Kasumi-1 (cell line): ENCODE measurements around the gene PCED1B.
A peak's percentile ranks its signal among the peaks of the same experiment; 100 is the strongest.
"Not testable (repeated sequence)": the region's sequence is repeated elsewhere in the genome, so short reads cannot be mapped to it uniquely, and the experiment has no call there.

ENCODE experiments used
- DNase-seq, 2 experiments: peaks; one replicate each; lab custom pipeline; 2025; lab: John Stamatoyannopoulos, UW

The PCED1B gene

DNA sequence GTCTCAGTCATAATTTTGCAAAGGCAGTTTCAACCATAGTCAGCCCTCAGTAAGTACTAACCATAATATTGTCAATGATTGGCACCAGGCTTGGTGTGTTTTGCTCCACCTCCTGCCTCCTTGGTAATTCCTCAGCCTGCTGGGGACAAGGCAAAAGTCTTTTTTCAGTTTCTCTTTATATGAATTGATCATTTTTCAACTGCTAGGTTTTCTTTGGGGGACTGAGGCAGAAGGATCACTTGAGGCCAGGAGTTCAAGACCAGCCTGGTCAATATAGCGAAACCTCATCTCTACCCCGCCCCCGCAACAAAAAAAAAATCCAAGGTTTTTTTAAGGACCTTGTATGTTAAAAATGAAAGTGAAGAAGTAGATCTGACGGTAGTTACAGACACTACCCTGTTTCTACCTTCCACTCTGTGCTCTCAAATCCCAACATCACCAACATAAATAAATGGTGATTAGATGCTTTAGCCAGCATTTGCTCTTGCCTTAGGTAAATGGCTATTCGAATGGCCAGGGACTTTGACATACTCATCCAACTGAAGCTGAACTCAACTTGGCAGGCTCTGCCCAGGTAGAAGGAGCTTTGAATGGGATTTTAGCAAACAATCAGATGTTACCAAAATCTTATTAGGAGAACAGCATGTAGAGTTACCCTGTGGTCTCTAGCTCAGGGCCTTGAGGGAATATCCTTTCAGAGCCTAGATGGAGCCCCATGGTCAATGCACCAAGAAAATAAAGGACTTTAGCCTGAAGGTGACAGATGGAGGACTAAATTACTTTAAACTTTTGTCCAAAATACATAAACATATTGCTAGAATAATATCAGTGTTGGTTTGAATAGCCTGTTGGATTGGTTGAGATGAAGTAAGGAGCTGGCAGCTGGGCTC is 127.3 kb downstream of the PCED1B start:
- DNase-seq: no peak

DNA sequence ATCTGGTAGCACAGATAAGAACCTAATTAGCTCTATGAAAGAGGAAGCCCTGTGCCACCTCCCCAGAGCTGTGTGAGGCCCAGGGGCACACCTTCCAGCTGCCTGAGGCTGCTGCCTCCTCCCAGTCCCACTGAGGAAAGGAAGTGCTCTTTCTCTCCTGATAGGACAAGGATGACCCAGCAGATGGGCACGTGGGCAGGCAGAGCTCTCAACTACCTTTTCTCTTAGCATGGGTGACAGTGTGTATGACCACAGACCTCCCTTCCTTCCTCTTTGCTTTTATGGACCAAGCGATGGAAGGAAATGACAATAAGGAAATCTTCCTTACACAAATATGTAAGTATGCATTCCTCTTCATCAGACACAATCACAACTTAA is 127.9 kb downstream of the PCED1B start:
- peak; percentile 90 to 92 for DNase-seq

GRCh38 chr12:47207829-47208248 is 128.4 kb downstream of the PCED1B start:
- peak; percentile 59 to 62 for DNase-seq

- no peak for DNase-seq
These were observed 129.6 kb downstream of the PCED1B start for GRCh38 chr12:47209014-47209413.

DNA sequence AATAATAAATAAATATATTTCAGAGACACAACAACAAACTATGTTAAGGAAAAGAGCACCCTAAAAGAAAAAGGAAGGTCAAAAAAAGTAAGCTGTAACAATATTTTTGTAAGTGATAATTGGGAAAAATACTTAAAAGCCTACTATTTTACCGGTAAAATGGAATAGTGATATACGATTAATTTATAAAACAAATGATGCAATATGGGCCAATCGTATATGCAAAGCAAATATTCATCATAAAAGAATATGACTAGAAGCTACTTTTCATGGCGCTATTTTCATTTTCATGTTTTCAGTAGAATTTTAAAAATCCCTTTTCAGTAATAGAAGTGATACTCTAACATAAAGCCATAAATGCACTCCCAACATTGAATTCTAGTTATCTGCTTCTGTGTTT is 131.4 kb downstream of the PCED1B start:
- DNase-seq: no peak

GRCh38 chr12:47212701-47213039 is 133.2 kb downstream of the PCED1B start:
- no peak for DNase-seq

- DNase-seq: no peak
These were observed 134.0 kb downstream of the PCED1B start for GRCh38 chr12:47213396-47213795.

DNA sequence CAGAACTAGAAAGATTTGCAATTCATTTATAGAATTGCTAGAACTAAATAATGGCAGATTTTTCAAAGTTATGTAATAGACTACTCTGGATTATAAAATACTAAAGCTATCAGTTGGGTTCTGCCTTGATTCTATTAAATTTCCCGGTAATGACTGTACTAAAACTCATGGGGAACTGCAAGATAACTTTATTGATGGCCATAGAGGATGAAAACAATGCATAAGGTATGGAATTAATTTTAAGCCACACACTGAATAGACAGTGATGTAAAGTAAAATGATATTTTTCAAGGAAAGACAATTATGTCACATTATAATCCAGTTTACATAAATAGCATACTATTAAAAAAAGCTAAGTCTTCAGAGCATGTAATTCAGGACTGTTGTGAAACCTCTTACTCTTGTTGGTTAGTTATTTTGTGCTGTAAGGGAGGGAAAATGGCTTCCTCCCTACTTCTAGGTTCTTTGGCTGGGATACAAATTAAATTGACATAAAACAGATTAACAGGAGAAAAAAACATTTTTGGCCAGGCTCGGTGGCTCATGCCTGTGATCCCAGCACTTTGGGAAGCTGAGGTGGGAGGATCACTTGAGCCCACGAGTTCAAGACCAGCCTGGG is 134.7 kb downstream of the PCED1B start:
- no peak for DNase-seq

- no peak for DNase-seq
These were observed 135.3 kb downstream of the PCED1B start for GRCh38 chr12:47214771-47215170.

DNA sequence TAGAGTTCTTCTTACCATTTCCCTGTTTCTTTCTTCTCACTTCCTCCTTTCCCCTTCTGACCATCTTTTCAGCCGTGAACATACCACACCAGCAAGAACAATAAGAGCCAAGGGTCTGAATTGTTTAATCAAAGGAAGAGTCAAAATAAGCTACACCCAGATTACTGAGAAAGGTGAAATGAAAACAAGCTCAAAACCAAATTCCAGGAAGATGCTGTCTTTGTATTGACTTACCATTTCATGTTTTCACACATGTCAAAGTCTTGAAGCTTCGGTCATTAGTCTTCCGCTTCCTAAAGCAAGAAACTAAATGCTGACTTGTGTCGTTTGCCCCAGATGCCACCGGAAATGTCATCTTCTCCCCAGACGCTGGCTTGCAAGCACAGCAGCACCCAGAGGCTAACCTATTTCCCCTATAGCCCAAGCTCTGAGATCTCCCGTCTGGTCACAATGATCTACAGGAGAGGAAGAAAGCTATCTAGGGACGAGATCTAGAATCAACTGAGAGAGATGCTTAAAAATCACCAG is 136.8 kb downstream of the PCED1B start:
- DNase-seq: peak; percentile 88 to 89

GRCh38 chr12:47217595-47217869 is 138.1 kb downstream of the PCED1B start:
- DNase-seq: not testable (repeated sequence)

DNA sequence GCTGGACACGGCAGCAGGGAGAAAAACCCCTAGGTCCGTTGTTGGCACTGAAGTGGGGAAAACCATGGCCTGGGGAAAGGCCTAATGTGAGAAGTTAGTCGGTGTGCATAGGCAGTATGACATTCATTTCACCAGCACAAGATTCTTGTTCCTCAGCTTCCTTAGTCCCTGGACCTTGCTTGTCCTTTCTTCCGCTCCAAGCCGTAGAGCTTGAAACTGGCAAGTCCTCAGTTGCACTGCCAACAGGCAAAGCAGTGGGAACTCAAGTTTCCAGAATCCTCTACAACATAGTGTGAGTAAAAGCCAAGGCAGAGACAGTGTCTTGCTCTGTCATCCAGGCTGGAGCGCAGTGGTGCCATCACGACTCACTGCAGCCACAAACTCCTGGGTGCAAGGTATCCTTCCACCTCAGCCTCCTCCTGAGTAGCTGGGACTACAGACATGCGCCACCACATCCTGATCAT is 138.8 kb downstream of the PCED1B start:
- DNase-seq: no peak

DNA sequence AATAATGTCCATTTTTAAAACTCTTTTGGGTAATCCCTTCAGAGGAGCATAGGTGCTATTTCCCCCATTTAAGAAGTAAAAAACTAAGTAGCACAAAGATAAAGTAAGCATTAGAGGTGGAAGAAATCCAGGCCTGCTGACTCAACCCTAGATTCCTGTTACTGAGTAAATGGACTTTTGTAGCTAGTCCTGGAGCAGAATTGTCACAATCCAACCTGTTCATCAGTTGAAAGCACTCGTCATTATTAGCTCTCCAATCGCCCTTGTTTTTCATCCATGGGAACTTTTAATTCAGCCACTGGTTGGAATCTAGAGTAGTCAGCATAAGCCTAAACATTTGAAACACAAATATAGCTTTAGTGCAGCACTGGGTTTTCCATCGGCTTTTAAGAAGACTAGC is 139.8 kb downstream of the PCED1B start:
- DNase-seq: no peak

- no peak for DNase-seq
These were observed 142.0 kb downstream of the PCED1B start for GRCh38 chr12:47221256-47222023.

GRCh38 chr12:47222520-47223030 is 143.2 kb downstream of the PCED1B start:
- DNase-seq: no peak

- DNase-seq: no peak
These were observed 143.8 kb downstream of the PCED1B start for GRCh38 chr12:47223031-47223847.

DNA sequence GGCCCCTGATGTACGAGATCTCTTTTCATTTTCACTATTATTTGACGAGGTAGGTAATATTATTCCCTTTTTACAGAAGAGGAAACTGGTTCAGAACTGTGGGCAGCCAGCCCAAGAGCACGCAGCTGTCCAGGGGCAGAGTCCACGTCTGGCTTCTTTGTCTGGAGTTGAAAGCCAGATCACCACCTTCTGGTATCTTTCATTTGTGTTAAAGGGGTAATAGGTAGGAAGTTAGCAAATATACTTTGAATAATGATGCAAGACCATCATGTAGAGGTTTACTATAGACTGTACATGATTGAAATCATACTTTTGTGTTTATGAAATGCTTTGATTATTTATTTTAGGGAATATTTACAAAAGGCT is 144.4 kb downstream of the PCED1B start:
- DNase-seq: no peak

- DNase-seq: no peak
These were observed 145.2 kb downstream of the PCED1B start for GRCh38 chr12:47224563-47225133.

DNA sequence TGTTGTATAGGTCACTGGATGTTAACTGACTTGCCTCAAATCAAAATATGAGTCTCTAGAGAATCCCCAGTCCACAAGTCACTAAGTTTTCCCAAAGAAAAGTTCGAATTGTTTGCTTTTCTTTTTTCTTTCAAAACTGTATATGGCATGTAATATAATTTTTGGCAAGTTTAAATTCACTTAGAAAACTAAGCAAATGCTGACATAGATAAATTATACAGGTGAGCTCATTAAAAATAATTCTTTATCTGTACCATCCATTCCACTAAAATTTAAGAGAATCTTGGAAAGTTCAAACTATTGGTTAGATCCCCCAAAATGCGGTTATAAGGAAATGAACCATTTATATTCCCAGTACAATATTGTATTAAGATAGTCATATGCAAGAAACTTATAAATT is 145.9 kb downstream of the PCED1B start:
- DNase-seq: no peak

DNA sequence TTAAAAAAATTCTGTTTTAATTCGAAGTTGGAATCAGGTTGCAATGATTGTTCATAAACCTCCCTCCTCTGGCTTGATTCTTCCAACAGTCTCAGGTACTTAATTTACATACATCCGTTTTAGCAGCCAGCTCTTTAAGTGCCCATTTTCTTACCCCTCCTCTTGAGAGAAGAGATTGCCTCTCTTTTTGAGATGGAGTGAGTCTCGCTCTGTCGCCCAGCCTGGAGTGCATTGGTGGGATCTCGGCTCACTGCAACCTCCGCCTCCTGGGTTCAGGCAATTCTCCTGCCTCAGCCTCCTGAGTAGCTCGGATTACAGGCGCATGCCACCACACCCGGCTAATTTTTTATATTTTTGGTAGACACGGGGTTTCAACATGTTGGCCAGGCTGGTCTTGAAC is 146.8 kb downstream of the PCED1B start:
- DNase-seq: no peak

- DNase-seq: no peak
These were observed 149.4 kb downstream of the PCED1B start for GRCh38 chr12:47228802-47229201.
